HG02970 (cell line): ENCODE measurements around the gene LBP.

Experiments
- ATAC-seq: cut with Tn5 transposase; IDR thresholded peaks from one replicate; pipeline ENCODE4 v1.9.1; 2021; ENCODE audit warnings: mild to moderate bottlenecking, moderate library complexity, moderate number of reproducible peaks; ENCODE audit not compliant: unreplicated experiment, low FRiP score

LBP gene

GRCh38 chr20:38426006-38426897, 80.0 kb downstream of the LBP start:
- ATAC-seq, result no peak
